PFSK-1 (cell line): ENCODE data around the gene LGALS1.

Experiments
- FOXP2 ChIP-seq: optimal IDR thresholded peaks from 2 replicates; pipeline ENCODE3; 2011; ENCODE audit warnings: borderline replicate concordance, control low read depth, inconsistent platforms; ENCODE audit not compliant: insufficient read depth; ENCODE audit errors: extremely low read length, extremely low read depth
- POLR2AphosphoS5 ChIP-seq: IDR thresholded peaks from 2 replicates; pipeline ENCODE4 v1.6.1; 2012; ENCODE audit warnings: low read depth, mild to moderate bottlenecking, control low read depth, low read length, moderate library complexity
- REST ChIP-seq, 2 experiments: IDR thresholded peaks; 2 replicates each; pipeline versions ENCODE4 v1.6.1 to v1.8.0; 2011 to 2012; ENCODE audit warnings: low read depth in 2 of 2, low read length in 2 of 2, control low read depth in 1 of 2, inconsistent platforms in 1 of 2, mild to moderate bottlenecking in 1 of 2, moderate library complexity in 1 of 2; ENCODE audit not compliant: insufficient read depth in 1 of 2
- SIN3A ChIP-seq: IDR thresholded peaks from 2 replicates; pipeline ENCODE4 v1.6.1; 2012; ENCODE audit warnings: mild to moderate bottlenecking, low read length, moderate library complexity, borderline replicate concordance; ENCODE audit not compliant: insufficient read depth
- TAF1 ChIP-seq: IDR thresholded peaks from 2 replicates; pipeline ENCODE4 v1.6.1; 2012; ENCODE audit warnings: low read length, control low read depth, borderline replicate concordance; ENCODE audit not compliant: insufficient read depth

Gene LGALS1

DNA sequence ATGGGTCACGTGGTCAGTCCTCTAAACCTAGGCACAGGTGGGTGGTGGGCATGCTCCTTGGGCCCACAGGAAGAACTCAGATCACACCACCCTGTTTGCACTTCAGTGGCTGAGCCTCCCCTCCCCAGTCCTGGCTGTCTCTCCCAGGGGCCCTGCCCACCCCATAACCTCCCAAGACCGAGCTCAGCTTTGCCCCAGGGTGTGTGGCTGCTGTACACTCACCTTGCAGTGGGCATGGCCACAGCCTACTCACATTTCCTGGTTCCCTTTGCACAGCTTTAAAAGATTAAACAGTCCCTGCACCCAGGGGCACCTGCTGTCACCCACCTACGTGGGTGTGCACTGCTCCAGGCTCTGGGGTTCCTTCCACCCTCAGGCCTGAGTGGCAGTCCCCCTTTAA is 35.2 kb downstream of the LGALS1 start:
- TF ChIP-seq FOXP2 (no peak), SIN3A (no peak), TAF1 (no peak), POLR2AphosphoS5 (no peak), REST (IDR thresholded peaks at IDR 0.05; ENCODE audit: insufficient read depth in 1 of 2, low read depth in 2 of 2, low read length in 2 of 2) (no peak)

- TF ChIP-seq REST (IDR thresholded peaks at IDR 0.05; ENCODE audit: insufficient read depth in 1 of 2, low read depth in 2 of 2, low read length in 2 of 2) (no peak), FOXP2 (no peak), TAF1 (no peak), POLR2AphosphoS5 (no peak), SIN3A (no peak)
Observed at GRCh38 chr22:37711490-37711889, 36.1 kb downstream of the LGALS1 start.

- no peak for TF ChIP-seq FOXP2
- no peak for TF ChIP-seq SIN3A
- no peak for TF ChIP-seq TAF1
- no peak for TF ChIP-seq POLR2AphosphoS5
- TF ChIP-seq REST (IDR thresholded peaks at IDR 0.05; ENCODE audit: insufficient read depth in 1 of 2, low read depth in 2 of 2, low read length in 2 of 2), result no peak
Observed at GRCh38 chr22:37713761-37714160, 38.3 kb downstream of the LGALS1 start.

GRCh38 chr22:37714634-37715033 is 39.2 kb downstream of the LGALS1 start:
- TF ChIP-seq POLR2AphosphoS5, result no peak
- TF ChIP-seq FOXP2, result no peak
- no peak for TF ChIP-seq REST (IDR thresholded peaks at IDR 0.05; ENCODE audit: insufficient read depth in 1 of 2, low read depth in 2 of 2, low read length in 2 of 2)
- no peak for TF ChIP-seq SIN3A
- TF ChIP-seq TAF1, result no peak

GRCh38 chr22:37715760-37716159 is 40.3 kb downstream of the LGALS1 start:
- TF ChIP-seq FOXP2, result no peak
- no peak for TF ChIP-seq REST (IDR thresholded peaks at IDR 0.05; ENCODE audit: insufficient read depth in 1 of 2, low read depth in 2 of 2, low read length in 2 of 2)
- TF ChIP-seq TAF1, result no peak
